A673 (cell line): ENCODE results near the gene TEX2. TPM values are rescaled to one million over a fixed set of nuclear protein-coding genes. Genes with fewer than 3 reads are reported as not detected.

ENCODE experiments used
- BruUV-seq: library from RNA; stranded (reverse); fragments of 400-500 nt; replicated peaks from 2 replicates; lab custom pipeline; 2021; lab: Mats Ljungman, UMichigan
- CTCF ChIA-PET: fragments of 300-600 bp; sonication (Branson Sonifier 250); formaldehyde crosslinking; loops from one replicate; lab custom pipeline; 2022; ENCODE audit warnings: antibody characterized with exemption; lab: Charles Lee
- POLR2A ChIA-PET: fragments of 300-600 bp; sonication (Branson Sonifier 250); formaldehyde crosslinking; loops from one replicate; lab custom pipeline; 2022; ENCODE audit warnings: antibody characterized with exemption; ENCODE audit not compliant: low non-redundant PET; lab: Charles Lee
- DNase-seq: peaks from one replicate; pipeline ENCODE4 v3.0.0-alpha.2; 2015; ENCODE audit warnings: low spot score
- H3K27ac ChIP-seq: fragments of 200-600 bp; sonication (generic); 2 replicates; pipeline ENCODE4 v1.5.1; 2016; ENCODE audit warnings: mixed run types, low read depth, mild to moderate bottlenecking, mixed read lengths, antibody characterized with exemption, low read length; ENCODE audit not compliant: poor library complexity, severe bottlenecking
- H3K27me3 ChIP-seq: fragments of 200-600 bp; sonication (generic); replicated peaks from 2 replicates; pipeline ENCODE4 v1.6.1; 2017; ENCODE audit warnings: mixed run types, low read depth, mild to moderate bottlenecking, mixed read lengths, antibody characterized with exemption, low read length; ENCODE audit not compliant: insufficient read depth, poor library complexity
- H3K36me3 ChIP-seq: fragments of 200-600 bp; sonication (generic); 2 replicates; pipeline ENCODE4 v1.6.1; 2016; ENCODE audit warnings: mixed run types, mild to moderate bottlenecking, mixed read lengths, antibody characterized with exemption, low read length; ENCODE audit not compliant: insufficient read depth, poor library complexity, severe bottlenecking
- H3K4me1 ChIP-seq: fragments of 200-600 bp; sonication (generic); 2 replicates; pipeline ENCODE4 v1.6.1; 2017; ENCODE audit warnings: mixed run types, mild to moderate bottlenecking, mixed read lengths, antibody characterized with exemption, low read length; ENCODE audit not compliant: insufficient read depth, poor library complexity, severe bottlenecking
- H3K4me3 ChIP-seq: fragments of 200-600 bp; sonication (generic); 2 replicates; pipeline ENCODE4 v1.5.1; 2016; ENCODE audit warnings: low read depth, mixed run types, mild to moderate bottlenecking, mixed read lengths, low read length; ENCODE audit not compliant: poor library complexity, severe bottlenecking
- H3K9me3 ChIP-seq: fragments of 200-600 bp; sonication (generic); 2 replicates; pipeline ENCODE4 v1.6.1; 2016; ENCODE audit warnings: mixed run types, low read depth, mild to moderate bottlenecking, mixed read lengths, antibody characterized with exemption, low read length; ENCODE audit not compliant: poor library complexity, severe bottlenecking
- CTCF ChIP-seq: fragments of 300-800, 200-600 bp; sonication (generic); conservative IDR thresholded peaks from 2 replicates; pipeline ENCODE4 v1.5.1; 2017; ENCODE audit warnings: low read depth, mild to moderate bottlenecking, antibody characterized with exemption, low read length, moderate library complexity, mixed read lengths
- EZH2 ChIP-seq: fragments of 200-600 bp; sonication (generic); IDR thresholded peaks from 2 replicates; pipeline ENCODE4 v1.6.1; 2017; ENCODE audit warnings: borderline replicate concordance, low read depth, mild to moderate bottlenecking, mixed read lengths, antibody characterized with exemption, low read length; ENCODE audit not compliant: poor library complexity, severe bottlenecking
- intact Hi-C: fragments of 100-400 bp; cut with micrococcal nuclease; formaldehyde crosslinking; loops from one replicate; pipeline ENCODE4 v1.10.0; 2022; ENCODE audit not compliant: unreplicated experiment
- total RNA-seq: library from RNA; stranded (reverse); gene quantifications from 2 replicates; pipeline ENCODE4 v1.2.3, GENCODE V29; 2021

The TEX2 gene
- total RNA-seq, 1 experiment from 2014 or later: 16.1 TPM

GRCh38 chr17:64259922-64260321, 3.1 kb downstream of the TEX2 start:
- Histone ChIP-seq H3K36me3 (no peaks in the 10 kb centered on the region), H3K9me3 (no peaks in the 10 kb centered on the region), H3K27me3 (no peaks in the 10 kb centered on the region), H3K27ac (no peak overlapping the region), H3K4me3 (no peak overlapping the region), H3K4me1 (peaks cover 11% of the 10 kb centered on the region)
- no TSS peak for BruUV-seq
- POLR2A ChIA-PET: no interaction called here
- intact Hi-C loops: loop anchor here (5.0 kb wide), 1 partner anchor 113 kb away; no protein-coding TSS in a partner anchor
- DNase-seq: no peak
- TF ChIP-seq CTCF (no peak), EZH2 (no peak)
- CTCF ChIA-PET: no interaction called here

- Histone ChIP-seq H3K4me1 (peaks cover 11% of the 10 kb centered on the region), H3K36me3 (no peaks in the 10 kb centered on the region), H3K27me3 (no peaks in the 10 kb centered on the region), H3K27ac (no peak overlapping the region), H3K9me3 (no peaks in the 10 kb centered on the region), H3K4me3 (no peak overlapping the region)
- intact Hi-C loops: no loop called here
- TF ChIP-seq EZH2 (no peak), CTCF (no peak)
- ChIA-PET POLR2A (no interaction called here), CTCF (no interaction called here)
- no peak for DNase-seq
- no TSS peak for BruUV-seq
Observed at GRCh38 chr17:64259426-64259825, 3.6 kb downstream of the TEX2 start.

- TF ChIP-seq CTCF: no peak
- Histone ChIP-seq H3K4me1 (peaks cover 10% of the 10 kb centered on the region), H3K27ac (no peak overlapping the region), H3K27me3 (no peaks in the 10 kb centered on the region), H3K4me3 (no peak overlapping the region), H3K9me3 (no peaks in the 10 kb centered on the region), H3K36me3 (no peaks in the 10 kb centered on the region)
- ChIA-PET CTCF (no interaction called here), POLR2A (no interaction called here)
- intact Hi-C loops: no loop called here
- no TSS peak for BruUV-seq
- DNase-seq: no peak
Observed at GRCh38 chr17:64256913-64257807, 5.9 kb downstream of the TEX2 start.
